GM23248 (cell line): Measurements from ENCODE around the gene CASZ1. TPM values are rescaled to one million over a fixed set of nuclear protein-coding genes. Genes with fewer than 3 reads are reported as not detected.

Experiments
- DNase-seq: peaks from one replicate; pipeline ENCODE4 v3.0.0-alpha.2; 2015
- H2AFZ ChIP-seq: fragments of 200-600 bp; sonication (generic); 2 replicates; pipeline ENCODE4 v1.6.1; 2016; ENCODE audit warnings: antibody characterized with exemption
- H3F3A ChIP-seq: fragments of 200-600 bp; sonication (generic); 2 replicates; pipeline ENCODE4 v1.6.1; 2016; ENCODE audit warnings: mild to moderate bottlenecking, antibody characterized with exemption, mixed run types; ENCODE audit not compliant: insufficient read depth
- H3K27ac ChIP-seq: fragments of 200-600 bp; sonication (generic); 2 replicates; pipeline ENCODE4 v1.5.1; 2016; ENCODE audit warnings: mild to moderate bottlenecking
- H3K27me3 ChIP-seq: fragments of 200-600 bp; sonication (generic); replicated peaks from 2 replicates; pipeline ENCODE4 v1.6.1; 2016; ENCODE audit warnings: mild to moderate bottlenecking; ENCODE audit not compliant: insufficient read depth
- H3K36me3 ChIP-seq: fragments of 200-600 bp; sonication (generic); 2 replicates; pipeline ENCODE4 v1.6.1; 2016; ENCODE audit warnings: low read depth, mild to moderate bottlenecking
- H3K4me1 ChIP-seq: fragments of 200-600 bp; sonication (generic); 2 replicates; pipeline ENCODE4 v1.6.1; 2016; ENCODE audit warnings: mild to moderate bottlenecking; ENCODE audit not compliant: insufficient read depth
- H3K4me2 ChIP-seq: fragments of 200-600 bp; sonication (generic); one replicate; pipeline ENCODE4 v1.6.1; 2016; ENCODE audit warnings: mild to moderate bottlenecking; ENCODE audit not compliant: unreplicated experiment
- H3K4me3 ChIP-seq: fragments of 200-600 bp; sonication (generic); 2 replicates; pipeline ENCODE4 v1.5.1; 2016; ENCODE audit warnings: mild to moderate bottlenecking
- H3K79me2 ChIP-seq: fragments of 200-600 bp; sonication (generic); 2 replicates; pipeline ENCODE4 v1.6.1; 2016; ENCODE audit warnings: mild to moderate bottlenecking; ENCODE audit not compliant: insufficient read depth
- H3K9ac ChIP-seq: fragments of 200-600 bp; sonication (generic); 2 replicates; pipeline ENCODE4 v1.6.1; 2016; ENCODE audit warnings: mild to moderate bottlenecking
- H3K9me2 ChIP-seq: fragments of 200-600 bp; sonication (generic); 2 replicates; pipeline ENCODE4 v1.6.1; 2016; ENCODE audit warnings: mixed run types, mild to moderate bottlenecking, moderate library complexity; ENCODE audit not compliant: insufficient read depth
- H3K9me3 ChIP-seq: fragments of 200-600 bp; sonication (generic); one replicate; pipeline ENCODE4 v1.6.1; 2017; ENCODE audit warnings: low read depth
- H4K20me1 ChIP-seq: fragments of 200-600 bp; sonication (generic); 2 replicates; pipeline ENCODE4 v1.6.0; 2016; ENCODE audit not compliant: insufficient read depth
- EZH2 ChIP-seq: fragments of 200-600 bp; sonication (generic); IDR thresholded peaks from 2 replicates; pipeline ENCODE4 v1.6.1; 2018; ENCODE audit warnings: antibody characterized with exemption, mild to moderate bottlenecking; ENCODE audit not compliant: insufficient read depth, poor library complexity, severe bottlenecking
- EZH2phosphoT487 ChIP-seq: fragments of 200-600 bp; sonication (generic); IDR thresholded peaks from 2 replicates; pipeline ENCODE4 v1.6.1; 2018; ENCODE audit warnings: antibody characterized with exemption, moderate library complexity, mild to moderate bottlenecking, low read depth; ENCODE audit not compliant: insufficient read depth
- WGBS, 2 experiments: methylation state at CpG; one replicate each; pipeline ENCODE4 v1.1.6; 2015 to 2017; ENCODE audit warnings: low lambda C conversion rate in 2 of 2, low coverage in 1 of 2; ENCODE audit errors: missing lambda C conversion rate in 2 of 2; 5-methylcytosine and 5-hydroxymethylcytosine counted together
- in situ Hi-C: fragments of 300-500 bp; cut with MboI; formaldehyde crosslinking; loops from 2 replicates; pipeline ENCODE4 v1.15.0; 2020
- polyA plus RNA-seq: library from polyadenylated mRNA; unstranded; fragments of >200 nt; fragmentation: Nextera tagmentation; extraction: Ambion mirVana; gene quantifications from 2 replicates; pipeline ENCODE4 v1.2.1, GENCODE V29; 2016
- total RNA-seq: library from RNA; depleted of rRNA; stranded (reverse); fragments of >200 nt; shearing (Covaris generic); gene quantifications from 2 replicates; pipeline ENCODE4 v1.2.3, GENCODE V29; 2014

Gene CASZ1
- total and polyA plus RNA-seq, 2 experiments from 2014 or later: 0.11 to 0.54 TPM

DNA sequence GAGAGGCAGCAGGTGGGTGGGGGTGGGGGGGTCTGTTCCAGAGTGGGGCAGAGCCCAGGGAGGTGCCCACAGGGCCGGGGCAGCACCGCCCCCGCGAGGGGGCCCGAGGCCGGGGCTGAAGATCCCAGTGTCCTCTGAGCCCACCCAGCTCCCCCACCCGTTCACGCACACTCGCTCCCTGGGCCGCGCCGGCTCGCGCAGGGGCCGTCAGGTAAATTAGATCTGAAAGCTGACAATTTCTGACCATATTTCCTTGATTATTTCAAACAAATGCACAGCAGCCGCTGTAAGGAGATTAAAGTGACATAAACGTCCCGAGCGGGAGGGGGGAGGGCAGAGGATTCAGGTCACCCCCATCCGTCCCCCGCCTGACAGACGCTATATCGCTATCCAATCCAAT lies 118.0 kb downstream of the CASZ1 start:
- Histone ChIP-seq H3K9me3 (no peaks in the 10 kb centered on the region), H3K36me3 (no peaks in the 10 kb centered on the region), H3K4me3 (no peak overlapping the region), H3K9ac (no peak overlapping the region), H3K4me2 (no peak overlapping the region), H4K20me1 (no peaks in the 10 kb centered on the region), H3K9me2 (no peaks in the 10 kb centered on the region), H3K4me1 (no peaks in the 10 kb centered on the region), H3F3A (no peaks in the 10 kb centered on the region), H3K27me3 (no peaks in the 10 kb centered on the region), H3K79me2 (no peaks in the 10 kb centered on the region), H3K27ac (no peak overlapping the region), H2AFZ (no peak overlapping the region)
- in situ Hi-C loops: no loop called here
- TF ChIP-seq EZH2phosphoT487 (no peak), EZH2 (no peak)
- DNase-seq: no peak
- WGBS, 2 experiments: 91 to 97% methylated on average over 16 to 23 of the region's 23 CpGs

DNA sequence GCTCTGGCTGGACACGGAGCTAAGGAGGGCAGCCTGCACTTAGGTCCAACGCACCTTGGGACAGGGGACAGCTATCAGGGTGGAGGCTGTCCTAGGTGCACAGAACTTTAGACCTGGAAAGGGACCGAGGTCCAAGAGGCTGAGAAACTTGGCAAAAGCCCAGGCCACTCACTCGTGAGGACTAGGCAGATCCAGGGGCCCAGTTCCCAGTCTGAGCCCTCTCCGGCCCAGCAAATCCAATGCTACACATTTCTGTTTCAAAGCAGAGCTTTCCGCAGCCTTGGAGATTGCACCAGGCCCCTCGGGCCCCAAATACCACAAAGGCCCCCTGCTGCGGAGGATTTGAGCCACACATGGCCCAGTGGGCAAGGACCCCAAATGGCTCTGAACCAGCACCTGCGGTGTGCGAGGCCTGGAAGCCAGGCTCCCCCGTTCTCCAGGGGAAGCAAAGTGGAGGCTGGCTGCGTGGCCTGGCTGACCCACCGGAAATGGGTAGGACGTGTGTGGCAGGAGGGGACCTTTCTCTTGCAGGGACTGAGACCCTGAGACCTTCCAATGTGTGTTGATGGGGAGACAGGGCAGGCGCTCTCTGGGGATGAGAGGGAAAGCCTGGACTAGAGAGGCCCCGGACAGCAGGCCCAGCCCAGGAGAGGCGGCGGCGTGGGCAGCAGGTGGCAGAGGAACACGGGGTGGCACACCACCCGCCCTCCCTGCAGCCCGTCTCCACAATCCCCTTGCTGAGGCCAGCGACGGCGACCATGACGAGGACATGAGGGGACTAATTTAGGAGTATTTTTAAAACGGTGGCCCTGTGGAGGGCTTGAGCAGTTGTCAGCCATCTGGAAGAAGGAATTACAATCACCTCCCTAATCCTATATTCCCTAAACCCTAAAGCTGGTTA lies 118.7 kb downstream of the CASZ1 start:
- TF ChIP-seq EZH2phosphoT487 (no peak), EZH2 (no peak)
- in situ Hi-C loops: no loop called here
- no peaks in the 10 kb centered on the region for H3K4me1 ChIP-seq
- no peaks in the 10 kb centered on the region for H3K9me2 ChIP-seq
- H3K4me2 ChIP-seq: no peak overlapping the region
- no peak overlapping the region for H3K4me3 ChIP-seq
- no peaks in the 10 kb centered on the region for H3K27me3 ChIP-seq
- no peaks in the 10 kb centered on the region for H3K9me3 ChIP-seq
- no peaks in the 10 kb centered on the region for H4K20me1 ChIP-seq
- H2AFZ ChIP-seq: no peak overlapping the region
- WGBS, 2 experiments: 79% methylated on average over 27 of the region's 27 CpGs
- H3K9ac ChIP-seq: no peak overlapping the region
- H3K36me3 ChIP-seq: no peaks in the 10 kb centered on the region
- peak; percentile 16 for DNase-seq
- no peaks in the 10 kb centered on the region for H3F3A ChIP-seq
- H3K79me2 ChIP-seq: no peaks in the 10 kb centered on the region
- no peak overlapping the region for H3K27ac ChIP-seq

DNA sequence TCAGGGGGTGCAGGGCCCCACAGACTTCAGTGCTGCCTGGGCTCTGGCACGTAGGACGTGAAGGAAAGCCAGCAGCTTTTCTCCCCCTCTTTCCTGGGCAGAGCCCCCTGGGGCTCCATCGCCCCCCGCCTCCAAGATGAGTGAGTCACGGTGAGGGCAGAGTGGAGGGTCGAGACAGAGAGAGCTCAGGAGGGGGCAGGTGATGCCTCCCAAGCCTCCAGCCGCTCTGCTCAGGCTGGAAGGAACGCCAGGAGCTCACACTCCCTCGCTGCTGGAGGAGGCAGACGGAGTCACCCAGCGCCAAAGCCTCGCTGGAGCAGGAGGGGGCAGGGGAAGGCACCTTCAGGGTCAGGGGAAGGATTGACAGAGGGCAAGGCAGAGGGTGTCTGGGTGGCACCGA lies 119.5 kb downstream of the CASZ1 start:
- Histone ChIP-seq H3K9me3 (no peaks in the 10 kb centered on the region), H2AFZ (no peak overlapping the region), H3F3A (no peaks in the 10 kb centered on the region), H3K9me2 (no peaks in the 10 kb centered on the region), H3K79me2 (no peaks in the 10 kb centered on the region), H3K27me3 (no peaks in the 10 kb centered on the region), H3K9ac (no peak overlapping the region), H3K4me3 (no peak overlapping the region), H3K4me2 (no peak overlapping the region), H3K4me1 (no peaks in the 10 kb centered on the region), H3K27ac (no peak overlapping the region), H3K36me3 (no peaks in the 10 kb centered on the region), H4K20me1 (no peaks in the 10 kb centered on the region)
- TF ChIP-seq EZH2: no peak
- no peak for TF ChIP-seq EZH2phosphoT487
- DNase-seq: no peak
- WGBS, 2 experiments: 73 to 76% methylated on average over 12 to 13 of the region's 13 CpGs
- in situ Hi-C loops: no loop called here

DNA sequence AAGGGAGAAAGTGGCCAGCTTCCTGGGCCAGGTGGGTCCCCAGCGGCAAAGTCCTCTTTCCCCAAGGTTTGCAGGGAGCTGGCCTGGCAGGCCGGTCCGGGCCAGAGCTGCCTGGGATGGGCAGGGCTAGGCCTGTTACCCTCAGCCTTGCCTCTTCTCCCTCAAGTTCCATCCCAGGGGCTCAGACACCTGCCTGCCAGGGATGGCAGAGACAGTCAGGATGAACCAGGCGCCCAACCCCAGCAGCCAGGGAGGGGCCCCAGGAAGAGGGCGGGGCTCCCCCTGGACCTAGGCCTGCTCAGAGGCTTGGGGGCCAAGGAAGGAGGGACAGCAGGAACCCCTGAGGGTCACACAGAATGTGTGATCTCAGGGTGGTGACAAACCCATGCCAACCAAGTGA lies 120.6 kb downstream of the CASZ1 start:
- Histone ChIP-seq H3K4me3 (no peak overlapping the region), H3K4me1 (no peaks in the 10 kb centered on the region), H3K27me3 (no peaks in the 10 kb centered on the region), H3K9me3 (no peaks in the 10 kb centered on the region), H4K20me1 (no peaks in the 10 kb centered on the region), H3F3A (no peaks in the 10 kb centered on the region), H3K79me2 (no peaks in the 10 kb centered on the region), H3K36me3 (no peaks in the 10 kb centered on the region), H3K9me2 (no peaks in the 10 kb centered on the region), H2AFZ (no peak overlapping the region), H3K9ac (no peak overlapping the region), H3K27ac (no peak overlapping the region), H3K4me2 (no peak overlapping the region)
- WGBS, 2 experiments: 89 to 98% methylated on average over 4 to 5 of the region's 5 CpGs
- DNase-seq: no peak
- TF ChIP-seq EZH2phosphoT487 (no peak), EZH2 (no peak)
- in situ Hi-C loops: no loop called here
